Suprapubic skin (tissue), 4 donors: Measurements from ENCODE around the gene KCNH5.

ENCODE experiments used
- EP300 ChIP-seq: sonication (generic); formaldehyde crosslinking; IDR thresholded peaks from one replicate; pipeline ENCODE4 v1.6.1; 2017; ENCODE audit warnings: antibody characterized with exemption
- POLR2A ChIP-seq, 2 donors: fragments of 450-650 bp; IDR thresholded peaks; one replicate each; pipeline ENCODE4 v1.6.1; 2017; ENCODE audit warnings: antibody characterized with exemption in 2 of 2, mild to moderate bottlenecking in 2 of 2, moderate library complexity in 2 of 2
- POLR2AphosphoS5 ChIP-seq, 3 donors: sonication (generic); formaldehyde crosslinking; IDR thresholded peaks; one replicate each; pipeline ENCODE4 v1.6.1; 2017; ENCODE audit warnings: antibody characterized with exemption in 3 of 3
- TF ChIP-seq, protein P1 (sequence below), 2 donors: fragments of 200-600 bp in 1 of 2; fragments of 450-650 bp in 1 of 2; sonication (generic) in 1 of 2; IDR thresholded peaks; one replicate each; pipeline ENCODE4 v1.5.1; 2016 to 2019; ENCODE audit warnings: antibody characterized with exemption in 2 of 2, mild to moderate bottlenecking in 1 of 2, moderate library complexity in 1 of 2

DNA sequence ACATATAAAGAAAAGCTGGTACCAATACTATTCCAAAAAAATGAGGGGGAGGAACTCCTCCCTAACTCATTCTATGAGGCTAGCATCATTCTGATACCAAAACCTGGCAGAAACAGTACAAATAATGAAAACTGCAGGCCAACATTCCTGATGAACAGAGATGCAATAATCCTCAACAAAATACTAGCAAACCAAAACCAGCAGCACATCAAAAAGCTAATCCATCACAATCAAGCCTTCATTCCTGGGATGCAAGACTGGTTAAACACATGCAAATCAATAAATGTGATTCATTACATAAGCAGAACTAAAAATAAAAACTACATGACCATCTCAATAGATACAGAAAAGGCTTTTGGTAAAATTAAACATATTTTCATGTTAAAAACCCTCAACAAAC is 281.3 kb downstream of the KCNH5 start:
- TF ChIP-seq, protein P1, sequence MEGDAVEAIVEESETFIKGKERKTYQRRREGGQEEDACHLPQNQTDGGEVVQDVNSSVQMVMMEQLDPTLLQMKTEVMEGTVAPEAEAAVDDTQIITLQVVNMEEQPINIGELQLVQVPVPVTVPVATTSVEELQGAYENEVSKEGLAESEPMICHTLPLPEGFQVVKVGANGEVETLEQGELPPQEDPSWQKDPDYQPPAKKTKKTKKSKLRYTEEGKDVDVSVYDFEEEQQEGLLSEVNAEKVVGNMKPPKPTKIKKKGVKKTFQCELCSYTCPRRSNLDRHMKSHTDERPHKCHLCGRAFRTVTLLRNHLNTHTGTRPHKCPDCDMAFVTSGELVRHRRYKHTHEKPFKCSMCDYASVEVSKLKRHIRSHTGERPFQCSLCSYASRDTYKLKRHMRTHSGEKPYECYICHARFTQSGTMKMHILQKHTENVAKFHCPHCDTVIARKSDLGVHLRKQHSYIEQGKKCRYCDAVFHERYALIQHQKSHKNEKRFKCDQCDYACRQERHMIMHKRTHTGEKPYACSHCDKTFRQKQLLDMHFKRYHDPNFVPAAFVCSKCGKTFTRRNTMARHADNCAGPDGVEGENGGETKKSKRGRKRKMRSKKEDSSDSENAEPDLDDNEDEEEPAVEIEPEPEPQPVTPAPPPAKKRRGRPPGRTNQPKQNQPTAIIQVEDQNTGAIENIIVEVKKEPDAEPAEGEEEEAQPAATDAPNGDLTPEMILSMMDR (IDR thresholded peaks at IDR 0.05), result no peak
- no peak for TF ChIP-seq POLR2A (IDR thresholded peaks at IDR 0.05)
- no peak for TF ChIP-seq POLR2AphosphoS5 (IDR thresholded peaks at IDR 0.05)
- no peak for TF ChIP-seq EP300
